ENCODE data around the gene ARHGAP24.

ARHGAP24 gene

DNA sequence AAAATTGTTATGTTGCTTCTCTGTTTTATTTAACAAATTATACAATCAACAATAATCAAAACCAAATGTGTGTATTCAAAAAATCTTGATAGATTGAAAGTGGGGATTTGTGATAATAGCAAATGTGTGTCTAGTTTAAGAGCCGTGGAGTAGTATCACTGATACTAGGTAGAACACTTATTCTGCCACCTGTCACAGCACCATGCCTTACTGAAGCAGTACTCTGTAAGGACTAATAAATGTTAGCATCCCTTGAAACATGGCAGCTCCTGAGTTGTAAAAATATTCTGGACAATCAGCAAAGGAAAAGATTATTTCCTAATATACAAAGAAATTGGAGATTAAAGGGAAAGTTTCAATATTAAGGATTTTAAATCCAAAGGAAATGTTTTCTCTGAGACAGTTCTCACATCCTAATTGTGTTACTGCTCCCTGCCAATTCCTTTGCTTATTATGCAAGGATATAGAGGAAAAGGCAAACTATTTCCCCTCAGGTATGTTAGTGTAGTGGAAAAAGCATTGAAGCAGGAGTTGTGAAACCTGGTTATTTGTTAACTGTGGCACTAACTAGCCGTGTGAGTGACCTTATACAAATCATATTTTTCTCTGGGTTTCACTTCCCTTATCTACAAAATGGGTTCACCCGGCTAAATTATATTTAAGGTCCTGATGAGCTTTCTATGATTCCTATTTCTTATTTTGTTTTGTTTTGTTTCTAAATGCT, 303.1 kb downstream of the ARHGAP24 start:
- no peak for DNase-seq (ENCODE audit: low spot score)

- DNase-seq (ENCODE audit: low spot score): no peak
Observed at GRCh38 chr4:85778632-85779131, 303.7 kb downstream of the ARHGAP24 start.

DNA sequence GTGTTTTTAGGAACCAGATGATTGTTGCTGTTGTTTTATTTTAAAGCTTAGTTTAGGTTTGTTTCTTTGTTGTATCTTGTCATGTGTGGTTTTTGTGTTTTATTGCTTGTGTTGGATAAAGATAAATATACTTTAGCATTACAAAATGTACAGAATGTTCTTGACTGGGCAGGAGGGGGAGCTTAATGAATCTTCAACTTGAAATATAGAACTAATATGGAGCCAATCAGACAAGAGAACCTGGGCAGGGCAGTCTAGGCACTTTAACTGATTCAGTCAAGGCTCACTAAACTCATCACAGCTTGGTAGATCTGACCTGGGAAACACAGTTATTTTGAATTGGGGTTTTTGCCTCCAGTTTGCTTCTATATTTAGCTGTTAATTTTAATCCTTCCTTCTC, 304.2 kb downstream of the ARHGAP24 start:
- DNase-seq (ENCODE audit: low spot score): no peak

DNA sequence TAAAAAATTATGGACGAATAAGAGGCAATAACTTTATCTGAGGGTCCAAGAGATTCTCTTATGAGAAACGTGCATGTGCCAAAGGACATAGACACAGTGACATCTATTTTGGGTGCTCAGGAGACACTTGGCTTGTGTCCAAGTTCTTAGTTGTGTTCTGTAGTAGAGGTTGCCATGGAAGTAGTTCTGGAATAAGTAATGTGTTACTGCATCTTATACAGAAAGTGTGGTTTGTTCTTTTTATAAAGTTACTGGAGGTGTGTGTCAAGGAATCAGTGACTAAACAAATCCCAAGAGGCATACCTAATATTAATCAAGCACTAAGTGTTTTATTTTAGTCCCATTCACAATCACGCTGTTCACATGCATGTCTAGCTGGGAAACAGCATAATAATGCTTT, 305.7 kb downstream of the ARHGAP24 start:
- DNase-seq (ENCODE audit: low spot score): no peak

- DNase-seq (ENCODE audit: low spot score): no peak
Observed at GRCh38 chr4:85783483-85783882, 308.5 kb downstream of the ARHGAP24 start.

- DNase-seq (ENCODE audit: low spot score): no peak
Observed at GRCh38 chr4:85783900-85784299, 308.9 kb downstream of the ARHGAP24 start.

DNA sequence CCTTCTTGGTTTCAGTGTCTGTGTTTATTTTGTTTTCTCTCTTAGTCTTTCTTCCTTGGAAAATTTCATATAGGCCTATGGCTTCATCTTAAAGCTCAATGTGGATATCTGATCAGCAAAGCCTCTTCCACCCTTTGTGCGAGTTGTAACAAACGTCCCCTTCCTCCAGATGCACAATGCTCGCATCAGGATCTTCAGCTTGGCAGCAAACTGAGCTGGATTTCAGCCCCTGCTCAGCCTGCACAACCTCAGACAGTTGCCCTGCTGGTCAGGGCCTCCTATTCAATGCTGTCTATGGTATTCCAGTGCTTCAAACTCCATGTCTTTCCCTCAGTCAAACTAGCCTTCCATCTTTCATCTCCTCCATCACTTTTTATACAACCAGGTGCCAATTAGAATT, 309.4 kb downstream of the ARHGAP24 start:
- DNase-seq (ENCODE audit: low spot score): peak; percentile 56

DNA sequence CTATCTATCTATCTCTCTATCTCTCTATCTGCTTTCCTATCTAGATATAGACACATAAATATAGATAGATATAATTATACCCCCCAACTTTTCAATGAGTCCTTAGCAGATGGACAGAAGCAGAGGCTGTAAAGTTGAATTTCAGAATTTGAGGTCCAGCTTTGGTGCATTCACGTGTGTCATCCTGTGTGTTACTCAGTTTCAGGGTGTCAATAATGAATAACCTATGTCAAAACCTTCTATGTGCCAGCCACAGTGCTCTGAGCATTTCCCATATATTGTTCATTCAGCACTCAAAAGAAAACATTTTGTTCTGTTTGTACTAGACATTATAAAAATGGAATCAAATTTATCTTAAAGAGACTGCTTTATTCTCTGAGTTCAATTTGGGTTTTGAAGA, 310.0 kb downstream of the ARHGAP24 start:
- DNase-seq (ENCODE audit: low spot score): no peak

DNA sequence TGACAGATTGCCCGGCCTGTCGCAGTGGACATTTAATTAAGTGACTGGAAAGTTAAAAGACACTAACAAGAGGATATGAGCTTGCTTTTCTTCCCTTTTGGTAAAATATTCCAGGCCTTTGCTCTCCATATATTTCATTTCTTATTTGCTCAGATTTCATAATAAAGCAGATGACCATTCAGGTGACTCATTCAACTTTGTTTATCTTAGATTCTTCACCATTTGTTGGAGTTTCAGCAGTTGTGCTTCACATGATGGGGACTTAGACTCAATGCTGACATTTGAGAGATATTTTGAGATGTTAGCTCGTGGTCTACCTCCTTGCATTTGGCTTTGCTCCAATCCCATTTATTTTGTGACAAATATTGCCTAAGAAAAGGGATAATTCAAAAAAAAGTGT, 312.2 kb downstream of the ARHGAP24 start:
- no peak for DNase-seq (ENCODE audit: low spot score)

DNA sequence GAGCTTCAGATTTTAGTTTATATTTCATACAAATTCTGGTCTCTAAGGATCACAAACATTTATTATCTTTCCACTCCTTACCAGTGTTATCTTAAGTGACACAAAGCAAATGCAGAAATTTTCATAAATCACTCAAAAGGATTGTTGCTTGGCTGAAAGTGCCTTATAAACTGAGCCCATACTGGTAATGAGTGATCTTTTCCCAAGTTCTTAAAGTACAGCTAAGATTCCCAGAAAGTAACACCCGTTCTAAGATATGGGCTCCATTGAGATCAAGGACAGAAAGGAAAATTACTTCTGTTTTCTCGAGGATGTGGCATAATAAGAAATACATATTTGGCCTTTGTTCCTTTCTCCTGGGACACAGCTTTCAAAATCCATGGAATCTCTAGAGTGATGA, 313.7 kb downstream of the ARHGAP24 start:
- no peak for DNase-seq (ENCODE audit: low spot score)

GRCh38 chr4:85789241-85789640, 314.3 kb downstream of the ARHGAP24 start:
- no peak for DNase-seq (ENCODE audit: low spot score)

- DNase-seq (ENCODE audit: low spot score): no peak
Observed at GRCh38 chr4:85790582-85790981, 315.6 kb downstream of the ARHGAP24 start.

DNA sequence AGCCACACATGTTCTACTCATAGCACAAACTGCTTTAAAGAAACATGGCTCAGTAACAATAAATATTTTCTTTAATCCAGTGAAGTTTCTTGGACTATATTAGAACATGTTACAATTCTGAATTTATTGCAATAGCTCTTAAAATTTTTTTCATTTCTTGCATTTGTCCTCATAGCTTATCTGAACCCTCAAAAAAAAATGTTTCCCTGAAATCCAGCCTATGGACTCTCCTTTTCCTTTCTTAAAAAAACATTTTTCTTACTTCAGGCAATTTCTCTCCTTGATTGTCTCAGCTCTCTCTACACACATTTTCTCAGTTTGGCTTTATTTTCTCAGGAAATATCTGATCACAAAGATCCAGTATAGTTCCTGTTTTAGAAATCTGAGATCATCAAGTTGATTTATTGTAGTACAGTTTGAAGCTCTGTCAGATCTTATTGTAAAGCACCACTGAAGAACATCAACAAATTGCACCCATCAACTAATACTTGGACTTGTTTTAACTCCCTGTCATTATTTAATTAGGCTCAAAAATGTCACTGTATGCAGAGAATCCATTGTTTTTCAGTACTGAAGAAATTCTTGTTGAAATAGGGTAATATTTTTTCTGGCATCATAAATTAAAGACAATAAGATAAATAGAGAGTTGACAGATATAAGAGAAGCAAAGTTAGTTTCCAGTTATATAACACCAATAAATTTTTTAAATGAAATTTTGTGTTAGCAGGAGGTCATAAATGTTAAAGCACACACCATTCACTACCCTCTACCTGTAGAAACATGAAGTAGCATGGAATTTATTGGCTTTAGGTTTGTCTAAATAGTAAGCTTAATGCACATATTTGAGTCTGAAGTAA, 317.7 kb downstream of the ARHGAP24 start:
- no peak for DNase-seq (ENCODE audit: low spot score)

GRCh38 chr4:85793233-85793585, 318.3 kb downstream of the ARHGAP24 start:
- DNase-seq (ENCODE audit: low spot score): no peak

GRCh38 chr4:85798012-85798770, 323.2 kb downstream of the ARHGAP24 start:
- no peak for DNase-seq (ENCODE audit: low spot score)

GRCh38 chr4:85803856-85804255, 328.9 kb downstream of the ARHGAP24 start:
- DNase-seq (ENCODE audit: low spot score): no peak

DNA sequence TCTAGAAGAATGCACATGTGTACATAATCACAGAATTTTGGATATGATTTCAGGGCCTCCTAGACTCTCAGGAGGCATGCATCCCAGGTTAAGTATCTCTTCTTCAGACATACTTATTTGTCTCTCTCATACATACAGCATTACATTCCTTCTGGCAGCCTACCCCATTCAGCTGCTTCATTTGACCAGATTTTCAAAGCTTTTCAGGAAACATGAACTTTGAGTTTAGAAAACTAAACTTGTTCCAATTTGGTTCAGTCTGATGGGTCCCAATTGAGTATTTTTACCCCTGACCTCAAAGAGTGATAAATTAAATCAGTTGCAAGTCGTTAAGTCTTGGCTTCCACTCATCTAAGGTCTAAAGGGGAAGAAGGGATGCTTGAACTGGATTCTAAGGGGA, 330.9 kb downstream of the ARHGAP24 start:
- no peak for DNase-seq (ENCODE audit: low spot score)

DNA sequence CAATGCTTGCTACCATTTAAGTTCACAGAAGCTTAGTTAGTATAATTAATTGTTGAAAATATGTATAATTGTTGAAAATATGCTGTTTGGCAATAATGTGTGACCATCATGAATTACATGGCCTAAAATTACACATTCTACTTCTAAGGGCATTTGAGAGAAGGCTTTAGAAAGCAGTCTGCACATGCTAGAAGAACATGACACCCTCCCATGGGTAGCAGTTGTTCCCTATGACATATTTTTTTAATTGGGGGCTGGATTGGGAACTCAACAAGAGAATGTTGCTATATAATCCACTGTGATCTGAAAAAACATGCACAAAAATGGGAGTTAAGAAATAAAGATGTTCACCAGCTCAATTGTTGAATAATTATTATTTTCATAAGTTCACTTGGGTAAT, 331.4 kb downstream of the ARHGAP24 start:
- no peak for DNase-seq (ENCODE audit: low spot score)

GRCh38 chr4:85807247-85807950, 332.4 kb downstream of the ARHGAP24 start:
- DNase-seq (ENCODE audit: low spot score): no peak

DNA sequence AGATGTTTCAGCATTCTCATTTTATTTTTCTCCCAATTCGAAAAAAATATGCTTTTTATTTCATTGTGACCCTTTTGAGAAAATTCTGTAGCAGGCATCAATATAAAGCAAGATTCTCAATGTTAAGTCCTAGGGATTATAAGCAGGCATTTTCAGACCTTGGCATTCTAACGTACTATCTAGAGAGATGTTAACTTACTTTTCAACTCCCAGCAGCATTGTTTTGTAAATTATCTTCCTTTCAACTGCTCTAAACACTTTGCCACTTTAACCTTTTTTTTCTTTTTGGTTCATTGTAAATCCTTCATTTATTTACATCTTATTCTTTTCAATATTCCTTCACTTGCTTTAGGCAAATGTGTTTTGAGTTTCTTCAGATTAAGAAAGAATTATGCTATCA, 333.2 kb downstream of the ARHGAP24 start:
- DNase-seq (ENCODE audit: low spot score): no peak

DNA sequence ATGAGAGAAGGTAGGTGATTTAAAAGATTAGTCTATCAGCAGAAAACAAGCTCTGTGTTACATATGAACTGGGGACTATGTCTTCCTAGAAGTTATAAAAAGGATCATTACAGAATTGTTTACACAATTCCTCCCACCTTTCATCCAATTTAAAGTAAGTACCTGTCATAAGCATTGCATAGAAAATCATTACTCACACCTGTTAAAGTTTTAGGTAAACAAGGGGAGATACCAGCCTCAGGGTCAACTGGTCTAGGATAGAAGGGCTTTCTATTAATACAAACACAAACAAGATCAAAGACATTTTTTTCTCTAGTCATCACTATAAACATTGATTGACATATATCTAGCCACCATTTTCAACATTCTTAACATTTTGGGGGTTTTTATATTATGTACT, 333.9 kb downstream of the ARHGAP24 start:
- no peak for DNase-seq (ENCODE audit: low spot score)

DNA sequence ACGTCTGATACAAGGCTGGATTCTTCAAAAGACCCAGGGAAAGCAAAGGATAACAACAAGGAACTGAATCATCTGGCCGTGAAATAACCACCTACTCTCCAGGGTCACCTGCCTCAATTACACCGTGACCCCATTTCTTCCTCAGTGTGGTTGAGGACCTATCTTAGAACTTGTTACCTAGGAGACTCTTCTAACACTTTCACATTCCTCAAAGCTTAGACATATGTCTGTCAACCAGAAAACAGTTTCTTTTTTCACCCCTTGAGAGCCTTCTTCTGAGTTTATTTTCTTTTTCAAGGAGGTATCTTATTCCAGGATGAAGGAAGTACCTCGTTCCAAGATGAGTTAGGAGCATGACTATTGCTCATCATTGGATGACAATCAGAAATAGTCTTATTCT, 337.8 kb downstream of the ARHGAP24 start:
- DNase-seq (ENCODE audit: low spot score): no peak

Data from pons (tissue), 1 donor.